OCI-LY7 (cell line): ENCODE data around the gene IQGAP1. TPM values are rescaled to one million over a fixed set of nuclear protein-coding genes. Genes with fewer than 3 reads are reported as not detected.
"Not testable (repeated sequence)": the region's sequence is repeated elsewhere in the genome, so short reads cannot be mapped to it uniquely, and the experiment has no call there.

ENCODE experiments used
- BruUV-seq: library from RNA; stranded (reverse); fragments of 400-500 nt; replicated peaks from 2 replicates; lab custom pipeline; 2021; lab: Mats Ljungman, UMichigan
- CTCF ChIA-PET: fragments of 300-600 bp; sonication (Branson Sonifier 250); formaldehyde crosslinking; loops from one replicate; lab custom pipeline; 2022; ENCODE audit warnings: antibody characterized with exemption; ENCODE audit not compliant: unreplicated experiment; lab: Charles Lee
- POLR2A ChIA-PET: fragments of 300-600 bp; sonication (Branson Sonifier 250); formaldehyde crosslinking; loops from one replicate; lab custom pipeline; 2022; ENCODE audit warnings: antibody characterized with exemption; lab: Charles Lee
- DNase-seq: peaks from one replicate; pipeline ENCODE4 v3.0.0-alpha.2; 2015; ENCODE audit warnings: low spot score
- H2AFZ ChIP-seq: fragments of 200-600 bp; sonication (generic), shearing (Covaris generic); 2 replicates; pipeline ENCODE4 v1.6.1; 2014; ENCODE audit warnings: mild to moderate bottlenecking, antibody characterized with exemption, low read length, moderate library complexity
- H3K27ac ChIP-seq: fragments of 200-600 bp; sonication (generic); 2 replicates; pipeline ENCODE4 v1.5.1; 2014; ENCODE audit warnings: mixed run types, low read depth, mild to moderate bottlenecking, moderate library complexity, low read length, inconsistent platforms; ENCODE audit not compliant: poor library complexity, severe bottlenecking
- H3K36me3 ChIP-seq: fragments of 200-600 bp; sonication (generic); 2 replicates; pipeline ENCODE4 v1.6.1; 2014; ENCODE audit warnings: mild to moderate bottlenecking, antibody characterized with exemption, low read length, moderate library complexity, mixed read lengths; ENCODE audit not compliant: insufficient read depth
- H3K4me1 ChIP-seq: fragments of 200-600 bp; sonication (generic); 2 replicates; pipeline ENCODE4 v1.5.1; 2014; ENCODE audit warnings: mild to moderate bottlenecking, low read length; ENCODE audit not compliant: insufficient read depth, poor library complexity, severe bottlenecking
- H3K4me2 ChIP-seq: fragments of 200-600 bp; sonication (generic); 2 replicates; pipeline ENCODE4 v1.6.1; 2014; ENCODE audit warnings: mild to moderate bottlenecking, low read length
- H3K4me3 ChIP-seq: fragments of 200-600 bp; sonication (generic); 2 replicates; pipeline ENCODE4 v1.5.1; 2014; ENCODE audit warnings: mild to moderate bottlenecking, low read depth, low read length; ENCODE audit not compliant: poor library complexity, severe bottlenecking
- H3K79me2 ChIP-seq: fragments of 200-600 bp; sonication (generic); 2 replicates; pipeline ENCODE4 v1.6.1; 2016; ENCODE audit warnings: low read depth, mild to moderate bottlenecking, low read length, moderate library complexity, mixed read lengths; ENCODE audit not compliant: insufficient read depth
- H3K9me2 ChIP-seq: fragments of 200-600 bp; sonication (generic); 2 replicates; pipeline ENCODE4 v1.6.1; 2016; ENCODE audit warnings: mild to moderate bottlenecking, low read length, mixed read lengths; ENCODE audit not compliant: insufficient read depth
- H3K9me3 ChIP-seq: fragments of 200-600 bp; sonication (generic); 2 replicates; pipeline ENCODE4 v1.6.1; 2014; ENCODE audit warnings: mild to moderate bottlenecking, mixed run types, low read length, mixed read lengths
- H4K20me1 ChIP-seq: fragments of 200-600 bp; sonication (generic); 2 replicates; pipeline ENCODE4 v1.6.1; 2014; ENCODE audit warnings: mild to moderate bottlenecking, antibody characterized with exemption, low read length, moderate library complexity, mixed read lengths; ENCODE audit not compliant: insufficient read depth
- EZH2phosphoT487 ChIP-seq: fragments of 200-600 bp; sonication (generic); IDR thresholded peaks from 2 replicates; pipeline ENCODE4 v1.6.1; 2018; ENCODE audit warnings: low read depth, borderline replicate concordance, mild to moderate bottlenecking, mixed run types, antibody characterized with exemption, low read length, moderate library complexity, mixed read lengths
- intact Hi-C: fragments of 100-400 bp; cut with micrococcal nuclease; formaldehyde crosslinking; loops from one replicate; pipeline ENCODE4 v1.10.0; 2022; ENCODE audit not compliant: unreplicated experiment
- total RNA-seq, 2 experiments: library from RNA; depleted of rRNA in 1 of 2; stranded (reverse); fragments of >200 nt in 1 of 2; shearing (Covaris generic) in 1 of 2; gene quantifications; 2 replicates each; pipeline ENCODE4 v1.2.3, GENCODE V29; 2014 to 2022
- TF ChIP-seq, protein P1 (sequence below): fragments of 200-600 bp; sonication (generic); conservative IDR thresholded peaks from 2 replicates; pipeline ENCODE4 v1.5.1; 2014; ENCODE audit warnings: mild to moderate bottlenecking, antibody characterized with exemption, low read length, moderate library complexity, mixed read lengths

Gene IQGAP1
- total RNA-seq, 2 experiments from 2014 or later, result 98.7 to 114 TPM

DNA sequence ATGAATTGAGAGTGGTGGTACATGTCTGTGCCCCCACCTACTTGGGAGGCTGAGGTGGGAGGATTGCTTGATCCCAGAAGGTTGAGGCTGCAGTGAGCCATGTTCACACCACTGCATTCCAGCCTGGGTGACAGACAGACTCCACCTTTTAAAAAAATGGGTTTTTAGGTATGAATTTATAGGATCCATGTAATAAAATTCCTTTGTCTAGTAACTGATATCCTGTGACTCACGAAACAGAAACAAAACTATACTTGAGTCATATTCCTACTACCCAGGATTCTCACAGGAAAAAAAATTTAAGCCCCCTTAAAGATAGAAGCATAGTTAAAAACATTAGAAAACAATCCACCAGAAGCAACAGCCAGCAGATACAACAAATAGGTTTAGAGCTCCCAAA is 131.6 kb downstream of the IQGAP1 start:
- ChIA-PET CTCF (interaction anchor here (1.5 kb wide), 1 partner anchor 11 kb away, joined by 5 read pairs; no protein-coding TSS in a partner anchor), POLR2A (interaction anchor here (0.6 to 1.4 kb wide), 2 partner anchors 46 to 698 kb away, joined by 3 read pairs; no protein-coding TSS in a partner anchor)
- intact Hi-C loops, result no loop called here

DNA sequence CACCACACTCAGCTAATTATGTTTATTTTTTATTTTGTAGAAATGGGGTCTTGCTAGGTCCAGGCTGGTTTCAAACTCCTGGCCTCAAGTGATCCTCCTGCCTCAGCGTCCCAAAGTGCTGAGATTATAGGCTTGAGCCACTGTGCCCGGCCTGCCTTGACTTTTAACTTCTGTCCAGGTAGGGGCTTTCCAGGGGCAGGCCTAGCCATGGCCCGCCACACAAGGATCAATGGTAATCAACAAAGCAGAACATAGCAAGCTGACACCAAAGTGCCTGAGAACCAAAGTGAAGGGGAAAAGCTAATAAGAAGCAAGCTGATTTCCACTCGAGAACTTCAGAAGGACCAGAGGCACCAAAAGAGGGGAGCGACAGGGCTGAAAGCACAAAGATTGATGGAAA is 132.3 kb downstream of the IQGAP1 start:
- no peak overlapping the region for H3K4me3 ChIP-seq
- H3K27ac ChIP-seq, result no peak overlapping the region
- DNase-seq, result no peak
- H3K4me1 ChIP-seq, result no peaks in the 10 kb centered on the region
- no peaks in the 10 kb centered on the region for H3K79me2 ChIP-seq
- POLR2A ChIA-PET, result interaction anchor here (0.5 to 1.4 kb wide), 4 partner anchors 46 to 699 kb away, joined by 3 read pairs; partner anchors contain the start of gene ZNF774
- TF ChIP-seq, protein P1, sequence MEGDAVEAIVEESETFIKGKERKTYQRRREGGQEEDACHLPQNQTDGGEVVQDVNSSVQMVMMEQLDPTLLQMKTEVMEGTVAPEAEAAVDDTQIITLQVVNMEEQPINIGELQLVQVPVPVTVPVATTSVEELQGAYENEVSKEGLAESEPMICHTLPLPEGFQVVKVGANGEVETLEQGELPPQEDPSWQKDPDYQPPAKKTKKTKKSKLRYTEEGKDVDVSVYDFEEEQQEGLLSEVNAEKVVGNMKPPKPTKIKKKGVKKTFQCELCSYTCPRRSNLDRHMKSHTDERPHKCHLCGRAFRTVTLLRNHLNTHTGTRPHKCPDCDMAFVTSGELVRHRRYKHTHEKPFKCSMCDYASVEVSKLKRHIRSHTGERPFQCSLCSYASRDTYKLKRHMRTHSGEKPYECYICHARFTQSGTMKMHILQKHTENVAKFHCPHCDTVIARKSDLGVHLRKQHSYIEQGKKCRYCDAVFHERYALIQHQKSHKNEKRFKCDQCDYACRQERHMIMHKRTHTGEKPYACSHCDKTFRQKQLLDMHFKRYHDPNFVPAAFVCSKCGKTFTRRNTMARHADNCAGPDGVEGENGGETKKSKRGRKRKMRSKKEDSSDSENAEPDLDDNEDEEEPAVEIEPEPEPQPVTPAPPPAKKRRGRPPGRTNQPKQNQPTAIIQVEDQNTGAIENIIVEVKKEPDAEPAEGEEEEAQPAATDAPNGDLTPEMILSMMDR, result no peak
- no peak for TF ChIP-seq EZH2phosphoT487
- intact Hi-C loops, result no loop called here
- H3K9me3 ChIP-seq, result no peaks in the 10 kb centered on the region
- no peak overlapping the region for H2AFZ ChIP-seq
- H3K9me2 ChIP-seq, result no peaks in the 10 kb centered on the region
- H3K36me3 ChIP-seq, result no peaks in the 10 kb centered on the region
- H4K20me1 ChIP-seq, result no peaks in the 10 kb centered on the region
- BruUV-seq, result no TSS peak
- no peak overlapping the region for H3K4me2 ChIP-seq
- CTCF ChIA-PET, result no interaction called here

More for the DNA sequence above, 131.6 kb downstream of the IQGAP1 start:
- no peak for TF ChIP-seq EZH2phosphoT487
- TF ChIP-seq, protein P1, result no peak
- no peak overlapping the region for H2AFZ ChIP-seq
- H3K9me3 ChIP-seq, result no peaks in the 10 kb centered on the region
- no peak for DNase-seq
- H3K79me2 ChIP-seq, result no peaks in the 10 kb centered on the region
- no peaks in the 10 kb centered on the region for H4K20me1 ChIP-seq
- no peak overlapping the region for H3K4me2 ChIP-seq
- BruUV-seq, result no TSS peak
- H3K4me1 ChIP-seq, result no peaks in the 10 kb centered on the region
- no peaks in the 10 kb centered on the region for H3K9me2 ChIP-seq
- H3K27ac ChIP-seq, result no peak overlapping the region
- H3K4me3 ChIP-seq, result no peak overlapping the region
- no peaks in the 10 kb centered on the region for H3K36me3 ChIP-seq

DNA sequence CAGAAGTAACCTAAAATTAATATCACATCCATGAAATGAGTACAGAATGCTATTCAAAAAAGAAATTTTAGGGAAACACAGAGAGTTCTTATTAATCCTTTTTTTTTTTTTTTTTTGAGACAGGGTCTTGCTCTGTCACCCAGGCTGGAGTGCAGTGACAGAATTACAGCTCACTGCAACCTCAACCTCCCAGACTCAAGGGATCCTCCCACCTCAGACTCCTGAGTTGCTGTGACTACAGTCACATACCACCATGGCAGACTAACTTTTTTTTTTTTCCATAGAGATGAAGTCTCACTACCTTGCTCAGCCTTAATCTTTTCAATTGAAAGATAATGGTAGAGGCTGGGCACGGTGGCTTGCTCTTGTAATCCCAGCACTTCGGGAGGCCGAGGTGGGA is 135.3 kb downstream of the IQGAP1 start:
- H3K9me3 ChIP-seq, result no peaks in the 10 kb centered on the region
- H4K20me1 ChIP-seq, result no peaks in the 10 kb centered on the region
- DNase-seq, result no peak
- H2AFZ ChIP-seq, result no peak overlapping the region
- no peak overlapping the region for H3K27ac ChIP-seq
- no peaks in the 10 kb centered on the region for H3K36me3 ChIP-seq
- H3K9me2 ChIP-seq, result no peaks in the 10 kb centered on the region
- H3K79me2 ChIP-seq, result no peaks in the 10 kb centered on the region
- ChIA-PET POLR2A (interaction anchor here (0.7 kb wide), 2 partner anchors 371 to 405 kb away, joined by 3 to 4 read pairs; no protein-coding TSS in a partner anchor), CTCF (no interaction called here)
- BruUV-seq, result no TSS peak
- intact Hi-C loops, result no loop called here
- no peak overlapping the region for H3K4me2 ChIP-seq
- no peak overlapping the region for H3K4me3 ChIP-seq
- H3K4me1 ChIP-seq, result no peaks in the 10 kb centered on the region
- TF ChIP-seq EZH2phosphoT487, result no peak
- TF ChIP-seq, protein P1, result no peak

DNA sequence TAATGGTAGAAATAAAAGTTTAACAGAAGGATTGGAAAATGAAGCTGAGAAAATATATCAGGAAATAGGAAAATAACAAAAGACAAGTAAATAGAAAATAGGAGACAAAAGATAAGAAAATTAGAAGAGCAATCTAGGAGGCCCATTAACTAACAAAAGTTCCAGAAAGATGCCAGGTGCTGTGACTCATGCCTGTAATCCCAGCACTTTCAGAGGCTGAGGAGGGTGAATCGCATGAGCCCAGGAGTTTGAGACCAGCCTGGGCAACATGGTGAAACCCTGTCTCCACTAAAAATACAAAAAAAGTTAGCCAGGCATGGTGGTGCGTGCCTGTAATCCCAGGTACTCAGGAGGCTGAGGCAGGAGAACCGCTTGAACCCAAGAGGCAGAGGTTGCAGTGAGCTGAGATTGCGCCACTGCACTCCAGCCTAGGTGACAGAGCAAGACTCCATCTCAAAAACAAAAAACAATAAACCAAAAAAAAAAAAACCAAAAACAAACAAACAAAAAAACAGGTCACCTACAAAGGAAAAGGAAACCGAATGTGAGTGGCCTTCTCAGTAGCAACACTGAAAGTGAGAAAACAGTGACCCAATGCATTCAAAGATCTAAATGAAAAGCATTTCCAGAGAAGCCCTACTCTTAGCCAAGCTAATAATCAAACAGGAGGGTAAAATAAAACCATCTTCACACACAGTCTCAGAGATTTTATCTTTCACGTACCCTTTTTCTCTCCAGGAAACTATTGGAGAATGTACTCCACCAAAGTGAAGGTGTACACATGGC is 136.2 kb downstream of the IQGAP1 start:
- POLR2A ChIA-PET, result interaction anchor here (0.6 to 1.6 kb wide), 3 partner anchors 10 to 1668 kb away, joined by 3 to 7 read pairs (median 4); no protein-coding TSS in a partner anchor
- H3K9me3 ChIP-seq, H3K36me3 ChIP-seq, H2AFZ ChIP-seq, H3K27ac ChIP-seq, BruUV-seq, DNase-seq, H3K4me1 ChIP-seq, CTCF ChIA-PET, H4K20me1 ChIP-seq, H3K9me2 ChIP-seq, H3K79me2 ChIP-seq, H3K4me2 ChIP-seq, H3K4me3 ChIP-seq, intact Hi-C loops: not testable (repeated sequence)
